Effector memory CD4-positive, alpha-beta T cell (primary cell): ENCODE results near the gene SIM2.

Source experiments
- DNase-seq, 3 donors: peaks; one replicate each; pipeline ENCODE4 v3.0.0-alpha.2; 2020
- H3K27ac ChIP-seq: 2 replicates; pipeline ENCODE4 v1.7.0; 2013; ENCODE audit warnings: mild to moderate bottlenecking, low read length, moderate library complexity; ENCODE audit not compliant: insufficient read depth, poor library complexity, severe bottlenecking
- H3K27me3 ChIP-seq: replicated peaks from 2 replicates; pipeline ENCODE4 v1.7.0; 2013; ENCODE audit warnings: mild to moderate bottlenecking, low read length; ENCODE audit not compliant: insufficient read depth, control insufficient read depth, poor library complexity, severe bottlenecking
- H3K36me3 ChIP-seq: 2 replicates; pipeline ENCODE4 v1.7.0; 2013; ENCODE audit warnings: mild to moderate bottlenecking, low read length, moderate library complexity; ENCODE audit not compliant: control insufficient read depth, insufficient read depth
- H3K4me1 ChIP-seq: 2 replicates; pipeline ENCODE4 v1.7.0; 2013; ENCODE audit warnings: low read length, mild to moderate bottlenecking; ENCODE audit not compliant: control insufficient read depth, insufficient read depth, poor library complexity, severe bottlenecking
- H3K4me3 ChIP-seq: 2 replicates; pipeline ENCODE4 v1.7.0; 2013; ENCODE audit warnings: low read length, low read depth, mild to moderate bottlenecking; ENCODE audit not compliant: insufficient read depth, poor library complexity, severe bottlenecking
- H3K9me3 ChIP-seq: 2 replicates; pipeline ENCODE4 v1.7.0; 2013; ENCODE audit warnings: mild to moderate bottlenecking, low read length, moderate library complexity; ENCODE audit not compliant: control insufficient read depth

Gene SIM2

GRCh38 chr21:36694593-36695282, 4.2 kb upstream of the SIM2 start:
- H3K9me3 ChIP-seq: no peaks in the 10 kb centered on the region
- H3K27ac ChIP-seq: no peak overlapping the region
- no peaks in the 10 kb centered on the region for H3K36me3 ChIP-seq
- DNase-seq: no peak
- peaks cover 61% of the 10 kb centered on the region for H3K27me3 ChIP-seq
- H3K4me1 ChIP-seq: peaks cover 3% of the 10 kb centered on the region
- no peak overlapping the region for H3K4me3 ChIP-seq

DNA sequence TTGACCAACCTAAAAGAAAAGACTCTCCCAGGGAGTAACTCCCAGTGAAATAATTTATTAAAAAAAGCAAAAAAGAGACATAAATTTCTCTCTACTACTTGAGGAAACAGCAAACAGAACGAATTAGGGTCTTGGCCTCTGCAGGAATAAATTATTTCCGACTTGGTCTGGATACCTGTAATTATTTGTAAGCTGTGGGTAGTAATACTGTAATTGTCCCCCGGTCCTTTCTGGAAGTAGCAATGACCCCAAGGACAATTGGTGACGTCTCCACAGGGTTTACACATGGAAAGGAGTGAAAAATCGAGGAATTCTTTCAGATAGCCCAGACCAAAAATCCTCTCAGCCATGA, 3.7 kb upstream of the SIM2 start:
- no peak overlapping the region for H3K27ac ChIP-seq
- no peaks in the 10 kb centered on the region for H3K36me3 ChIP-seq
- no peak for DNase-seq
- peaks cover 8% of the 10 kb centered on the region for H3K4me1 ChIP-seq
- H3K9me3 ChIP-seq: no peaks in the 10 kb centered on the region
- peaks cover 66% of the 10 kb centered on the region for H3K27me3 ChIP-seq
- H3K4me3 ChIP-seq: no peak overlapping the region

- H3K27me3 ChIP-seq: peaks cover 71% of the 10 kb centered on the region
- no peak overlapping the region for H3K4me3 ChIP-seq
Measured at GRCh38 chr21:36695671-36696389, 3.1 kb upstream of the SIM2 start.

GRCh38 chr21:36696390-36697059, 2.4 kb upstream of the SIM2 start:
- no peak overlapping the region for H3K27ac ChIP-seq
- H3K4me3 ChIP-seq: no peak overlapping the region
- H3K9me3 ChIP-seq: no peaks in the 10 kb centered on the region
- no peak for DNase-seq
- peaks cover 75% of the 10 kb centered on the region for H3K27me3 ChIP-seq
- H3K4me1 ChIP-seq: peaks cover 10% of the 10 kb centered on the region
- no peaks in the 10 kb centered on the region for H3K36me3 ChIP-seq

More at GRCh38 chr21:36695671-36696389, 3.1 kb upstream of the SIM2 start:
- DNase-seq: no peak
- Histone ChIP-seq H3K36me3 (no peaks in the 10 kb centered on the region), H3K27ac (no peak overlapping the region), H3K4me1 (peaks cover 10% of the 10 kb centered on the region), H3K9me3 (no peaks in the 10 kb centered on the region)

DNA sequence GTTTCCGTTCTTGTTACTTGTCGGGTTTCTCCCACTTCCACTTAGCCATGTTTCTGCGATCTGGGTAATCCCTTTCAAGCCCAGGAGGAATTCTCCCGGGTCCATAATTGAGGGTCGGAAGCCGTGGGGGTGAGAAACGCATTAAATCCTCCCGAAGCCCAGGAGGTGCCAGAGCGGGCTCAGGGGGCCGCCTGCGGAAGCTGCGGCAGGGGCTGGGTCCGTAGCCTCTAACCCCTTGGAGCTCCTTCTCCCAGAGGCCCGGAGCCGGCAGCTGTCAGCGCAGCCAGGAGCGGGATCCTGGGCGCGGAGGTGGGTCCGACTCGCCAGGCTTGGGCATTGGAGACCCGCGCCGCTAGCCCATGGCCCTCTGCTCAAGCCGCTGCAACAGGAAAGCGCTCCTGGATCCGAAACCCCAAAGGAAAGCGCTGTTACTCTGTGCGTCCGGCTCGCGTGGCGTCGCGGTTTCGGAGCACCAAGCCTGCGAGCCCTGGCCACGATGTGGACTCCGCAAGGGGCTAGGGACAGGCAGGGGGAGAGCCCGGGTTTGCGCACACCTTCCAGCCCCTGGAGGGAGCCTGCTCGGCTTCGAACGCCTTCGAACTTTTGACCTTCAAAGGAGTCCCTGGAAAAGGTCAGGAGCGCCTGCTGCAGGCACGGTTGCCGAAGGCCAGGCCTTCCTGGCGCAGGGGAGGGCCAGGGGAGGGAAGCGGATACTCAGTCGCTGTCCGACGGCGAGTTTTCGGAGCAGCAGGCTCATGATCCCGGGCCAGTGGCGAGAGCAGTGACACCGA, 1.7 kb upstream of the SIM2 start:
- Histone ChIP-seq H3K36me3 (no peaks in the 10 kb centered on the region), H3K4me1 (peaks cover 10% of the 10 kb centered on the region), H3K4me3 (no peak overlapping the region), H3K27me3 (peaks cover 80% of the 10 kb centered on the region), H3K27ac (no peak overlapping the region), H3K9me3 (no peaks in the 10 kb centered on the region)
- DNase-seq: no peak

DNA sequence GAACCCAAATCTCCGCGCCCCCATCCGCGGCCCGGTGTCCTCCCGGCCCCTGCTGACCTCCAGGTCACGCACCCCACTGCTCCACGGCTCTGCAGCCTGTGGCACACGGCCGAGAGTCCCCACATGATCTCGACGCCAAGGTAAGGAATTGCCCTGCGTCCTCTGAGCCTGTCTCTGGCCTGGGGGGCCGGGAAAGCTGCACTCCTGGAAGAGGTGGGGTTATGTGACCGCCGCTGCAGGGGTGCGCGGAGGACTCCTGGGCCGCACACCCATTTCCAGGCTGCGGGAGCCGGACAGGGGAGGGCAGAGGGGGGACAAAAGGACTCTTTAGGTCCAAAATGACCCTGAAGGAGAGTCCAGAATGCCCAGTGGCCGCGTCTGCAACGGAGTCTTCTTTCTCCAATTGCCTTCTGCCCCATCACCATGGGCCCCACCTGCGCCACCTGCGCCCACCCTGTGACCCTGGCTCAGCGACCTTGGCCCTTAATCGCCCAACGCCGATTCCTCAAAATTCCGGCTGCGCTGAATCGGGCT, 997 bp upstream of the SIM2 start:
- DNase-seq: no peak
- Histone ChIP-seq H3K9me3 (no peaks in the 10 kb centered on the region), H3K27me3 (peaks cover 79% of the 10 kb centered on the region), H3K36me3 (no peaks in the 10 kb centered on the region), H3K4me1 (peaks cover 10% of the 10 kb centered on the region), H3K27ac (no peak overlapping the region), H3K4me3 (no peak overlapping the region)

GRCh38 chr21:36698385-36698980, 432 bp upstream of the SIM2 start:
- Histone ChIP-seq H3K27ac (no peak overlapping the region), H3K9me3 (no peaks in the 10 kb centered on the region), H3K4me3 (no peak overlapping the region), H3K27me3 (peaks cover 75% of the 10 kb centered on the region), H3K36me3 (no peaks in the 10 kb centered on the region), H3K4me1 (peaks cover 10% of the 10 kb centered on the region)
- no peak for DNase-seq

- Histone ChIP-seq H3K4me3 (no peak overlapping the region), H3K27me3 (peaks cover 65% of the 10 kb centered on the region), H3K4me1 (peaks cover 10% of the 10 kb centered on the region), H3K27ac (no peak overlapping the region), H3K36me3 (no peaks in the 10 kb centered on the region), H3K9me3 (no peaks in the 10 kb centered on the region)
- DNase-seq: no peak
Measured at GRCh38 chr21:36699546-36700294, 805 bp downstream of the SIM2 start.
